Right ventricle myocardium inferior (tissue), 1 donor: ENCODE results near the gene SYN1. TPM values are rescaled to one million over a fixed set of nuclear protein-coding genes. Genes with fewer than 3 reads are reported as not detected.
"Not testable (repeated sequence)": the region's sequence is repeated elsewhere in the genome, so short reads cannot be mapped to it uniquely, and the experiment has no call there.

Experiments used
- ATAC-seq: fragments of 200-7000 bp; cut with Tn5 transposase; one replicate; pipeline ENCODE4 v1.9.1; 2020; ENCODE audit warnings: mild to moderate bottlenecking, moderate library complexity
- DNase-seq: peaks from one replicate; pipeline ENCODE4 v3.0.0; 2021; ENCODE audit errors: missing footprints
- intact Hi-C: fragments of 100-400 bp; cut with DNase I; formaldehyde crosslinking; loops from one replicate; pipeline ENCODE4 v1.11.0; 2022
- total RNA-seq: library from RNA; stranded (reverse); fragmentation: NEBNext Ultra II Directional; extraction: Animal tissue kit (Norgen Biotek cat#: 25700); gene quantifications from one replicate; pipeline ENCODE4 v1.2.1, GENCODE V29; 2021
- donor health status: DM: no; HTN: yes; CAD: no; lungs with severe emphysema.

Gene SYN1
- total RNA-seq, 1 donor from 2014 or later = 11.1 TPM

- intact Hi-C loops = no loop called here
- ATAC-seq (no peak), DNase-seq (no peak)
Measured at GRCh38 chrX:47611489-47611888, 8.2 kb downstream of the SYN1 start.

GRCh38 chrX:47610511-47610910, 9.1 kb downstream of the SYN1 start:
- ATAC-seq = no peak
- DNase-seq = no peak
- intact Hi-C loops = no loop called here

DNA sequence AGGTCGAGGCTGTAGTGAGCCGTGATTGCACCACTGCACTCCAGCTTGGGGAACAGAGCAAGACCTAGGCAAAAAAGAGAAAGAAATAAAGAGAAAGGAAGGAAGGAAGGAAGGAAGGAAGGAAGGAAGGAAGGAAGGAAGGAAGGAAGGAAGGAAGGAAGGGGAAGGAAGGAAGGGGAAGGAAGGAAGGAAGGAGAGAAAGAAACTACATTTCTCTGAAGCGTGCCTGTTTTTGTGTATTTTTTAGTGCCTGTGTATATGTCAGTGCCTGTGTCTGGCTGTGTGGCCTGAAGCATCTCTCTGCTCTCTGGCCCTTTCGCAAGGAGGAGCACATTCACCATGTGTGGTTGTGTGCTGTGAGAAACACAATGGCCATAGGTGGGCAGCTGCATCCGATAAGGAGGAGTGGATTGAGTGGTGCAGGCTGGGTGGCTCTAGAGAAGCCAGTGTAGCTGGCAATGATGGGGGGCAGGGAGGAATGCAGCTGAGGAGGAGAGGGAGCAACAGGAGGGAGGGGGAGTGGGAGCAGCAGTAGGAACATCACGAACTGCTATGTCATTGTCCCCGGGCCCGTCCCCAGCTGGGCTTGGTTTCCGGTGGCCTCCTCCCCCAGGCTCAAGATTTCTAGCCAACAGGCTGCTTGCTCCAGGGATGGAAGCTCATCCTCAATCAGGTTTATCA, 11.4 kb downstream of the SYN1 start:
- DNase-seq (no peak), ATAC-seq (no peak)
- intact Hi-C loops = no loop called here

DNA sequence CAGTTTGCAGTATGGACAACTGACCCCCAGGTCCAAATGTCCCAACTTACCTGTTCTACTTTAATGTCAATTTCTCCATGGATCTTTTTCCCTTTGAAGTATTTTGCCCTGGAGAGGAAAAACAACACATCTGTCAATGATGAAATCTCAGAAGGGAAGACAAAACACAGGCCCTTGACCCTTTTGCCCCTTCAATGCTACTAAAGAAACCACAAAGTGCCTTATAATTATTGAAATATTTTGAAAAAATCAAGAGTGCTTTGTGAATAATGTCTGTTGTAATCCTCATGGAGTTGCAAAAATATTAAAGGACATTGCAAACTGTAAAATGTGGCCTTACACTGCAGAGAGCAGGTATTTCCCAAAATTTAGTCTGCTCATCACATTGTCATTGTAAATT, 12.6 kb downstream of the SYN1 start:
- intact Hi-C loops = no loop called here
- DNase-seq = no peak
- no peak for ATAC-seq

DNA sequence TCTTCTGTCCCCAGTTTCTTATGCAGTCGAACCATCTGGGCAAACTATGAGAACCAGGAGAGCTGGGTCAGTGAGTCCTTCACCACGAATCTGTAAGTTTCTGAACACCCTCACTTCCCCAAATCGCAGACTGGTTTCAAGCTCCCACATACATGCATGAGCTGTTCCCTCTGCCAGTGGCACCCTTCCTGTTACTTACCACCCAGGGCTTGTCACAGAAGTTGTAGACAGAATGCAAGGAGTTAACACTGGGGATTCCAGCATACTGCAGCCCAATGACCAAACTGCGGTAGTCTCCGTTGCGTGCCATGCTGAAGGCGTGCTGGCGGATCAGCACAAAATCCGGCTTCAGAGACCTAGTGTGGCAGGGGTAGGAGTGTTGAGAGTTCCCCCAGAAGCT, 14.6 kb downstream of the SYN1 start:
- DNase-seq (no peak), ATAC-seq (no peak)
- intact Hi-C loops = no loop called here

- DNase-seq, intact Hi-C loops, ATAC-seq: not testable (repeated sequence)
Measured at GRCh38 chrX:47603125-47603524, 16.5 kb downstream of the SYN1 start.

DNA sequence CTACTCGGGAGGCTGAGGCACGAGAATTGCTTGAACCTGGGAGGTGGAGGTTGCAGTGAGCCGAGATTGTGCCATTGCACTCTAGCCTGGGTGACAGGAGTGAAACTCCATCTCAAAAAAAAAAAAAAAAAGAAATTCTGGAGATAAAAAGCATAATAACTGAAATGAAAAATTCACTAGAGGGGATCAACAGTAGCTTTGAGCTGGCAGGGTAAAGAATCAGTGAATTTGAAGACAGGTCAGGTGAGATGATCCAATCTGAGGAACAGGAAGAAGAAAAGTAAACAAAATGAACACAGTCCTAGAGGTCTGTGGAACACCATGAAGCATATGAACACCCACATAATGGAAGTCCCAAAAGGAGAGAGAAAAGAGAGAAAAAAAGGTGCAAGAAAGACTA, 22.4 kb downstream of the SYN1 start:
- intact Hi-C loops = no loop called here

DNA sequence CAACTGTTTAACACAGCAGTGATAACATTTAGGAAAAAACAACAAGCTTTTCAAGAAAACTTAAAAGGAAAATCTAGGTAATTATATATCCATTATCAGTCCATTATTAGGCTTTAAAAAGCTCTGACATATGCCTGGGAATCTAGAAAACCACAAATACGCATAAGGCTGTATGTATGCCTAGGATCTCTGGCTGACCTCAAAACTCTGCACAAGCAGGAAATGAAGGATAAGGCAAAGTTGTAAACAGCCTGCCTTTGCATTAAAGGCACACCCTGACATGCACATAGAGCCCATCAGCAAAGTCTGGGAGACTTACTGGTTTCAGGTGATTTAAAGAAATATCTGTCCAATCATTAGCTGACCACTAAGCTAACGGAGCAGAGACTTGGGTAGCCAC, 23.4 kb downstream of the SYN1 start:
- no peak for DNase-seq
- intact Hi-C loops = no loop called here

More for the DNA sequence above, 22.4 kb downstream of the SYN1 start:
- no peak for DNase-seq
- ATAC-seq = no peak

DNA sequence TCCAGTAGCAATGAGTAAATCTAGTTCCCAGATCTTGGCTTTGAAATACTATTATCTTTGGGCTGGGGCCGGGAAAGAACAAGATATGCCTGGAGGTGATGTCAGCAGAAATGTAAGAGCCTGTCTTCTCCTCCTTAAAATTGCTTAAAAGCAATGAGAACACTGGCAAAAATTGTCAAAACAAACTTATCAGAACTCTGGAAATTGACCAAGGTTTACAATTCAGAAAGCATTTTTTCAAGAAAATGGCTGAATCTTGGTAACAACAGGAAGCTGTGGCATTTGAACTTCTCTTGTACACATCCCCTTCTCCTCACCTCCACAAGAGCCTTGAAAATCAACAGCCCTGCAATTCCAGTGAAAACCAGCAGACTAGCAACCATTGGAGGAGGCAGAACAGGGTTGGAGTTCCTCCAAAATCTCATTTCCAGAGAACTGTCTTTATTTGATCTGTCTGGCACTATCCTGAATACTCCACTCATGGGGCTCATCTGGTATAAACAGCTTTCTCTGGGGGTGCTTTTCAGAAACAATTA, 23.9 kb downstream of the SYN1 start:
- ATAC-seq (peak; percentile 70), DNase-seq (no peak)
- intact Hi-C loops = no loop called here

More for the DNA sequence above, 23.4 kb downstream of the SYN1 start:
- no peak for ATAC-seq

DNA sequence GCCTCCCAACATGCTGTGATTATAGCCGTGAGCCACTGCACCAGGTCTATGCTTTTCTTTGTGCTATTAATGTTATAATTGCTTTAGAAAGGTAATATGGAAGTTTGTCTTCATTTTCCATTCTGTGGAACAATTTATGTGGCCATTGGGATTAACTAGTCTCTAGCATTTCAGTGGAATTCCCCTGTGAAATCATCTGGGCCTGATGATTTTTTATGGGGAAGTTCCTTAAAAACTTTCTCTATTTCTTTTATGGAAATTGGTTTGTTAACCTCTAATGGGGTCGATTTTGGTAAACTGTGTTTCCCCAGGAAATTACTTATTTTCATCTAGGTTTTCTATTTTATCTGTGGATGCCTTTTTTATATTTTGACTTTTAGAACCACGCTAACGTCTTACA, 26.1 kb downstream of the SYN1 start:
- intact Hi-C loops = no loop called here
- ATAC-seq = no peak

DNA sequence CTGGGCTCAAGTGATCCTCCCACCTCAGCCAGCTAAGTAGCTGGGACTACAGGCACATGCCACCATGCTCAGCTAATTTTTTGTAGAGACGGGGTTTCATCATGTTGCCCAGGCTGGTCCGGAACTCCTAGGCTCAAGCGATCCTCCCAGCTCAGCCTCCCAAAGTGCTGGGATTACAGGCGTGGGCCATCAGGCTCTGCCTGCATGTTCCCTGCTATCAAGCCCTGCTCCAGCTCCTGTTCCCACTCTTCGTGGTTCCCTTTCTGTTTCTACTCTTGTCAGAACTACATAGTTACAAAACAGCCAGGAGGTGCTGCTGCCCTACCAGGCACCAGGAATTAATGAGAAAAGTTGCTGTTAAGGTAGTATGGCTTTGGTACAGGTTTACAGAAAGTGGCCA, 28.7 kb downstream of the SYN1 start:
- ATAC-seq = no peak
- DNase-seq = no peak
- intact Hi-C loops = no loop called here

More for the DNA sequence above, 26.1 kb downstream of the SYN1 start:
- DNase-seq = no peak

DNA sequence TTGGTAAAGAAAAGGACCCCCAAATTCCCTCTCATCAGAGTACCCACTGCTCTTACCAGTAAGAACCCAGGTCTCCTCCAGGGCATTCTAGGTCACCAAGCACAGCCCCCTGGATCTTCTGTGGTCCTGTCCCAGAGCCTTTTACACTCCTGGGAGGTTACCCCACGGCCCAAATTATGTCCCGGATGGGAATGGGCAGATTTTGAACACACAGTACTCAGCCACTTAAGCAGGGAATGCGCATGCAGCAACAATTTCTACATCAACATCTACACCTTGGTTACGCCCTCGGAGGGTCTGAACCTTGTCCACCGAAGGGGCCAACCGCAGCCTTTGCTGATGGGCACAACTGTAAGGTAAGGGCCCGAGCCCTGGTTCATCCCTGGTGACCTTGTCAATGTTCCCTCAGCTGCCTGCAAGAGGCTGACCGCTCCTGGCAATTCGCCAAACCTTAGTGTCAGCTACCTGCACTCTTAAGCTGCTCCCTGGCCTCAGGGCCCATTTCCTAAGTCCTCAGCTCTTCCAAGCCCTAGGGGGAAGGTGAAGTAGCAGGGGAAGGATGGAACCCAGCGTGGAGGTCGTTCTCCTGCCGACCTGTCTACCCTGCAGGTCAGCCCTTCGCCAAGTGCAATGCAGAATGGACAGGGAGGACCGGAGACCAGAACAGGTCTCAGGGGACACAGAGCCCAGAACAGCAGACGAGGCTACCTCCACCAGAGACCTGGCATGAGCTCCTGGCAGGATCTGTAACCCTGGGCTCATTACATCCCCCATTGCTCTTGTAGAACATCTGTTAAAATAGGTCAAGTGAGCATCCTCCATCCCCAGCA, 31.5 kb downstream of the SYN1 start:
- no peak for ATAC-seq
- intact Hi-C loops = no loop called here
- no peak for DNase-seq

DNA sequence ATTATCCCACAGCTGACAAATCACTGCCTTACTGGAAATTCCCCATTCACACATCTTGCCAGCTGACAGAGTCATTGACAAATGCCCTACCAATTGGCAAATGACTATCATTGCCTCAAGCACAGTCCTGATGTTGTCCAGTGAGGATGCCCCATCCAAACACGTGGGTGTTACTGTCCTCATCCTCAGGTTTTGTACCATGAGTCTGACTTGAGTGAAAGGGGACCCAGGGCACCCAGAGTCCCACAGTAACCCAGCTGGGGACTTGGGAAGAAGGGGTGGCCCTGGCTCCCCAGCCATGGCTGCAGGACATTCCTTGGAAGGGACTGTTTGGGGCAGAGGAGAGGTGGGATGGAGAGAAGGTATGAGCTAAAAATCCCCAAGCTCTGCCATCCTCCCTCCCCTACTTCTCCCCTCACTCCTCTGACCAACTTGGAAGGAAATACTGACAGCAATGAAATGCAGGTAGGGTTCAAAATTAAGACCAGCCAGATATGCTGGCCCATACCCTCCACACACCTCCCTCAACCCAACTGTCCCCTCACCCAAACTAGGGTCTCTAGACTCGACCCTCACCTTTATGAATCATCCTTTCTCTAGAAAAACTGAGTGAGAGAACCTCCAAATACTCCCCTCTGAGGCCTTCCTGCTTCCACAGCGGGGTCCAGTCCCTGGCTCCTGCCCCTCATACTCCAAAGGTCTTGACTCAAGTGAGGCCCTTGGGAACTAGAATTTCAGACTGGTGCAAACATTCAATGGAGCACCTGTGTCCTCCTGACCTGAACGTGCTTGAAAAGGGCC, 32.4 kb downstream of the SYN1 start:
- DNase-seq (no peak), ATAC-seq (no peak)
- intact Hi-C loops = no loop called here

DNA sequence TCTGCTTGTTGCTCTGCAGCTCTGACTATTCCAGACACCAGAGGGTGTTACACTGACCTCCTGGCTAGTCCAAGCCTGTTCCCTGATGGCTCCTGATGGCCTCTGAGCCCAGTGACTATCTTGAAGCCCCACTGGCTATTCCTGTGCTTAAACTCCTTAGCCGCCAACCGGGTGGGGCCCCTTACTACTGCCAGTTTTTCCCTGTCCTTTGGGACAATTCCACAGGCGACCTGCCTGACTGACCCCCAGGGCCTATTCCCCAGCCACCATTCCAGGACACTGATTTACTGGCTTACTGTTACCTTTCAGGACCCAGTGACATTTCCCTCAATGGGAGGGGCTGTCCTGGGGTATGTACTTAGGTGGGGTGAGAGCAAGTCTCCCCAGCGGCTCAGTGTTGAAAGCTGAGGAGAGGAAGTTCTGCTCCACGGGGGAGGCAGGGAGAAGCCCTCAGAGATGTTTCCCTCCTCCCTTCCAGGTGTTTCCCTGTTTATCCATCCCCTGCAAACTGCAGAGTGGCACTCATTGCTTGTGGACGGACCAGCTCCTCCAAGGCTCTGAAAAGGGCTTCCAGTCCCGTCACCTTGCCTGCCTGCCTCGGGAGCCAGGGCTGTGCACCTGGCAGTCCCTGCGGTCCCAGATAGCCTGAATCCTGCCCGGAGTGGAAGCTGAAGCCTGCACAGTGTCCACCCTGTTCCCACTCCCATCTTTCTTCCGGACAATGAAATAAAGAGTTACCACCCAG, 33.4 kb downstream of the SYN1 start:
- DNase-seq (no peak), ATAC-seq (no peak)
- intact Hi-C loops = no loop called here

DNA sequence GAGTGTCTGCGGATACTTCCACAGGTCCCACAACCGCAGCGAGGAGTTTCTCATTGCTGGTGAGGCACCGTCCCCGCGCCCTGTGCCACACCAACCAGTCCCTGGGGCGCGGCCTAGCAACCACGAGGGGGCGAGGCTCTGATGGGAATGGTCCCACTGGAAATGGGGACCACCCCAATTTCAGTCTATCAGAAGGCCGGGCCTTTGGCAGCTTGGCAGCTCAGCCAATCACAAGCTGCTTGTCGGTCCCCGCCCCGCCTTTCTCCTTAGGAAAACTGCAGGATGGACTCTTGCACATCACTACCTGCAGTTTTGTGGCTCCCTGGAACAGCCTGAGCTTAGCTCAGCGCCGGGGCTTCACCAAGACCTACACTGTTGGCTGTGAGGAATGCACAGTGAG, 34.4 kb downstream of the SYN1 start:
- ATAC-seq (no peak), DNase-seq (no peak)
- intact Hi-C loops = no loop called here

- DNase-seq (no peak), ATAC-seq (no peak)
- intact Hi-C loops = no loop called here
Measured at GRCh38 chrX:47584714-47585113, 34.9 kb downstream of the SYN1 start.

- intact Hi-C loops = no loop called here
- DNase-seq (no peak), ATAC-seq (no peak)
Measured at GRCh38 chrX:47583240-47583861, 36.3 kb downstream of the SYN1 start.
